ENCODE data around the gene SLC22A4.

SLC22A4 gene

GRCh38 chr5:132313366-132313765, 19.2 kb downstream of the SLC22A4 start:
- DNase-seq (ENCODE audit: low spot score), result no peak
- TF ChIP-seq CTCF (IDR thresholded peaks at IDR 0.05; ENCODE audit: extremely low read depth, missing control alignments), result no peak

GRCh38 chr5:132313961-132314432, 19.8 kb downstream of the SLC22A4 start:
- TF ChIP-seq CTCF (IDR thresholded peaks at IDR 0.05; ENCODE audit: extremely low read depth, missing control alignments), result no peak
- no peak for DNase-seq (ENCODE audit: low spot score)

GRCh38 chr5:132315529-132316067, 21.4 kb downstream of the SLC22A4 start:
- no peak for TF ChIP-seq CTCF (IDR thresholded peaks at IDR 0.05; ENCODE audit: extremely low read depth, missing control alignments)
- no peak for DNase-seq (ENCODE audit: low spot score)

GRCh38 chr5:132319975-132320374, 25.8 kb downstream of the SLC22A4 start:
- no peak for DNase-seq (ENCODE audit: low spot score)
- no peak for TF ChIP-seq CTCF (IDR thresholded peaks at IDR 0.05; ENCODE audit: extremely low read depth, missing control alignments)

GRCh38 chr5:132321109-132321721, 27.0 kb downstream of the SLC22A4 start:
- DNase-seq (ENCODE audit: low spot score), result no peak
- TF ChIP-seq CTCF (IDR thresholded peaks at IDR 0.05; ENCODE audit: extremely low read depth, missing control alignments), result no peak

- no peak for TF ChIP-seq CTCF (IDR thresholded peaks at IDR 0.05; ENCODE audit: extremely low read depth, missing control alignments)
- no peak for DNase-seq (ENCODE audit: low spot score)
Measured at GRCh38 chr5:132322266-132322665, 28.1 kb downstream of the SLC22A4 start.

GRCh38 chr5:132323202-132323601, 29.0 kb downstream of the SLC22A4 start:
- TF ChIP-seq CTCF (IDR thresholded peaks at IDR 0.05; ENCODE audit: extremely low read depth, missing control alignments), result no peak
- no peak for DNase-seq (ENCODE audit: low spot score)
